ENCODE measurements around the gene RPS17.

The RPS17 gene

GRCh38 chr15:82566690-82567089 lies 26.4 kb upstream of the RPS17 start:
- Histone ChIP-seq H3K4me1 (ENCODE audit: low read length) (no peaks in the 10 kb centered on the region), H3K4me3 (ENCODE audit: low read length) (no peak overlapping the region), H3K36me3 (replicated peaks; ENCODE audit: insufficient read depth, low read length) (no peaks in the 10 kb centered on the region), H2AFZ (ENCODE audit: low read length) (no peak overlapping the region), H4K20me1 (ENCODE audit: insufficient read depth, low read length) (no peaks in the 10 kb centered on the region), H3K4me2 (ENCODE audit: low read depth, low read length) (no peak overlapping the region), H3K27me3 (replicated peaks; ENCODE audit: insufficient read depth, low read length) (no peaks in the 10 kb centered on the region), H3K9me3 (replicated peaks; ENCODE audit: insufficient read depth, low read length) (no peaks in the 10 kb centered on the region), H3K27ac (ENCODE audit: low read length) (no peak overlapping the region), H3F3A (ENCODE audit: insufficient read depth, low read length) (no peaks in the 10 kb centered on the region), H3K79me2 (ENCODE audit: low read length) (no peaks in the 10 kb centered on the region), H3K9me2 (replicated peaks; ENCODE audit: insufficient read depth, low read length) (no peaks in the 10 kb centered on the region), H3K9ac (ENCODE audit: low read length) (no peak overlapping the region)
- TF ChIP-seq, protein P1, sequence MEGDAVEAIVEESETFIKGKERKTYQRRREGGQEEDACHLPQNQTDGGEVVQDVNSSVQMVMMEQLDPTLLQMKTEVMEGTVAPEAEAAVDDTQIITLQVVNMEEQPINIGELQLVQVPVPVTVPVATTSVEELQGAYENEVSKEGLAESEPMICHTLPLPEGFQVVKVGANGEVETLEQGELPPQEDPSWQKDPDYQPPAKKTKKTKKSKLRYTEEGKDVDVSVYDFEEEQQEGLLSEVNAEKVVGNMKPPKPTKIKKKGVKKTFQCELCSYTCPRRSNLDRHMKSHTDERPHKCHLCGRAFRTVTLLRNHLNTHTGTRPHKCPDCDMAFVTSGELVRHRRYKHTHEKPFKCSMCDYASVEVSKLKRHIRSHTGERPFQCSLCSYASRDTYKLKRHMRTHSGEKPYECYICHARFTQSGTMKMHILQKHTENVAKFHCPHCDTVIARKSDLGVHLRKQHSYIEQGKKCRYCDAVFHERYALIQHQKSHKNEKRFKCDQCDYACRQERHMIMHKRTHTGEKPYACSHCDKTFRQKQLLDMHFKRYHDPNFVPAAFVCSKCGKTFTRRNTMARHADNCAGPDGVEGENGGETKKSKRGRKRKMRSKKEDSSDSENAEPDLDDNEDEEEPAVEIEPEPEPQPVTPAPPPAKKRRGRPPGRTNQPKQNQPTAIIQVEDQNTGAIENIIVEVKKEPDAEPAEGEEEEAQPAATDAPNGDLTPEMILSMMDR (IDR thresholded peaks at IDR 0.05; ENCODE audit: low read length), result no peak
- TF ChIP-seq EZH2phosphoT487 (IDR thresholded peaks at IDR 0.05; ENCODE audit: low read length), result no peak
- no peak for DNase-seq

DNA sequence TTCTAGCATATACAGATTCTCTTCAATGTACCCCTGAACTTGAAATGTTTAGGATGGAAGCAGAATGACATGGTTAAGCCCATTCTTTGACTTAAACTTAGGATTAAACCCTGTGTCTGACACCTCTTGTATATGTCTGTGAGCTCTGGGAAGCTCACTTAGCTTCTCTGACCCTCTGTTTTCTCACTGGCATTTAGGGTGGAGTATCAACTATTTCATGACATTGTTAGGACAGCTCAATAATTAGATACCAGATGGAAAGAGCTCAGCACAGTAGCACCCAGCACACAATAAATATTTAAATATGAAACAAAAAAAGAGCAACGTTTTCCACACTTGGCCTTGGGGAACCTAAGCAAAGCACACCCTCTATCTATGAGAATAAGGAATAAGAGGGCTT lies 18.2 kb upstream of the RPS17 start:
- Histone ChIP-seq H4K20me1 (ENCODE audit: insufficient read depth, low read length) (no peaks in the 10 kb centered on the region), H3K9ac (ENCODE audit: low read length) (no peak overlapping the region), H3K9me3 (replicated peaks; ENCODE audit: insufficient read depth, low read length) (no peaks in the 10 kb centered on the region), H3K27ac (ENCODE audit: low read length) (no peak overlapping the region), H3K9me2 (replicated peaks; ENCODE audit: insufficient read depth, low read length) (no peaks in the 10 kb centered on the region), H3K36me3 (replicated peaks; ENCODE audit: insufficient read depth, low read length) (no peaks in the 10 kb centered on the region), H2AFZ (ENCODE audit: low read length) (no peak overlapping the region), H3K4me2 (ENCODE audit: low read depth, low read length) (no peak overlapping the region), H3K79me2 (ENCODE audit: low read length) (no peaks in the 10 kb centered on the region), H3F3A (ENCODE audit: insufficient read depth, low read length) (no peaks in the 10 kb centered on the region), H3K27me3 (replicated peaks; ENCODE audit: insufficient read depth, low read length) (no peaks in the 10 kb centered on the region), H3K4me1 (ENCODE audit: low read length) (no peaks in the 10 kb centered on the region), H3K4me3 (ENCODE audit: low read length) (no peak overlapping the region)
- TF ChIP-seq, protein P1 (IDR thresholded peaks at IDR 0.05; ENCODE audit: low read length), result no peak
- no peak for TF ChIP-seq EZH2phosphoT487 (IDR thresholded peaks at IDR 0.05; ENCODE audit: low read length)
- no peak for TF ChIP-seq EZH2 (optimal IDR thresholded peaks at IDR 0.05; ENCODE audit: low read depth, low read length)
- no peak for DNase-seq

- Histone ChIP-seq H3K27ac (ENCODE audit: low read length) (no peak overlapping the region), H3K4me2 (ENCODE audit: low read depth, low read length) (no peak overlapping the region), H3K9ac (ENCODE audit: low read length) (no peak overlapping the region), H2AFZ (ENCODE audit: low read length) (no peak overlapping the region), H3K9me2 (replicated peaks; ENCODE audit: insufficient read depth, low read length) (no peaks in the 10 kb centered on the region), H4K20me1 (ENCODE audit: insufficient read depth, low read length) (no peaks in the 10 kb centered on the region), H3K79me2 (ENCODE audit: low read length) (no peaks in the 10 kb centered on the region), H3K27me3 (replicated peaks; ENCODE audit: insufficient read depth, low read length) (no peaks in the 10 kb centered on the region), H3K9me3 (replicated peaks; ENCODE audit: insufficient read depth, low read length) (no peaks in the 10 kb centered on the region), H3K4me1 (ENCODE audit: low read length) (peaks cover 11% of the 10 kb centered on the region), H3K4me3 (ENCODE audit: low read length) (no peak overlapping the region), H3K36me3 (replicated peaks; ENCODE audit: insufficient read depth, low read length) (no peaks in the 10 kb centered on the region), H3F3A (ENCODE audit: insufficient read depth, low read length) (no peaks in the 10 kb centered on the region)
- TF ChIP-seq, protein P1 (IDR thresholded peaks at IDR 0.05; ENCODE audit: low read length), result no peak
- TF ChIP-seq EZH2phosphoT487 (IDR thresholded peaks at IDR 0.05; ENCODE audit: low read length) (no peak), EZH2 (optimal IDR thresholded peaks at IDR 0.05; ENCODE audit: low read depth, low read length) (no peak)
- DNase-seq, result no peak
Observed at GRCh38 chr15:82556315-82557035, 16.2 kb upstream of the RPS17 start.

Data from MM.1S (cell line).